IMR-90 (cell line): ENCODE data around the gene OR6C3. TPM values are rescaled to one million over a fixed set of nuclear protein-coding genes. Genes with fewer than 3 reads are reported as not detected.

Experiments
- ATAC-seq: fragments of 200-7000 bp; cut with Tn5 transposase; 2 replicates; pipeline ENCODE4 v1.9.1; 2020; ENCODE audit warnings: low read depth, mild to moderate bottlenecking, moderate library complexity
- BruUV-seq: library from RNA; stranded (reverse); fragments of 400-500 nt; replicated peaks from 2 replicates; lab custom pipeline; 2021; lab: Mats Ljungman, UMichigan
- CTCF ChIA-PET: fragments of 300-600 bp; formaldehyde crosslinking; extraction: SDS; loops from one replicate; lab custom pipeline; 2021; ENCODE audit warnings: antibody characterized with exemption; lab: Yijun Ruan, JAX
- POLR2A ChIA-PET: fragments of 300-600 bp; sonication (Branson Sonifier 250); formaldehyde crosslinking; loops from one replicate; lab custom pipeline; 2022; ENCODE audit warnings: antibody characterized with exemption; ENCODE audit not compliant: unreplicated experiment; lab: Charles Lee
- DNase-seq: peaks from one replicate; pipeline ENCODE4 v3.0.0; 2013
- H2AFZ ChIP-seq: replicated peaks from 2 replicates; pipeline ENCODE3; 2013; ENCODE audit warnings: low read length, mild to moderate bottlenecking; ENCODE audit not compliant: poor library complexity
- H2AK5ac ChIP-seq: 2 replicates; pipeline ENCODE4 v1.6.1; 2013; ENCODE audit warnings: low read depth, low read length, inconsistent platforms
- H2AK9ac ChIP-seq: replicated peaks from 2 replicates; pipeline ENCODE3; 2013; ENCODE audit warnings: mild to moderate bottlenecking, low read depth, low read length, moderate library complexity; ENCODE audit not compliant: poor library complexity
- H2BK120ac ChIP-seq: 2 replicates; pipeline ENCODE4 v1.6.1; 2013; ENCODE audit warnings: low read depth, low read length, inconsistent platforms
- H2BK15ac ChIP-seq: 3 replicates; pipeline ENCODE4 v1.6.1; 2013; ENCODE audit warnings: low read depth, low read length, inconsistent platforms
- H2BK20ac ChIP-seq: 2 replicates; pipeline ENCODE4 v1.6.1; 2013; ENCODE audit warnings: low read depth, mild to moderate bottlenecking, inconsistent platforms, low read length, moderate library complexity
- H2BK5ac ChIP-seq: 2 replicates; pipeline ENCODE4 v1.6.1; 2013; ENCODE audit warnings: mild to moderate bottlenecking, low read depth, low read length, inconsistent platforms; ENCODE audit not compliant: poor library complexity, severe bottlenecking
- H3K14ac ChIP-seq: replicated peaks from 2 replicates; pipeline ENCODE4 v1.6.1; 2013; ENCODE audit warnings: low read depth, low read length, inconsistent platforms
- H3K18ac ChIP-seq: 2 replicates; pipeline ENCODE4 v1.6.1; 2013; ENCODE audit warnings: low read depth, low read length, control low read depth
- H3K23ac ChIP-seq: 2 replicates; pipeline ENCODE4 v1.6.1; 2013; ENCODE audit warnings: low read depth, low read length, inconsistent platforms
- H3K27ac ChIP-seq: 2 replicates; pipeline ENCODE4 v1.5.1; 2013; ENCODE audit warnings: mild to moderate bottlenecking, control low read depth, low read length; ENCODE audit not compliant: insufficient read depth
- H3K27me3 ChIP-seq: 2 replicates; pipeline ENCODE4 v1.6.1; 2013; ENCODE audit warnings: low read length; ENCODE audit not compliant: control insufficient read depth, insufficient read depth
- H3K36me3 ChIP-seq: 2 replicates; pipeline ENCODE4 v1.6.1; 2013; ENCODE audit warnings: low read length, mixed read lengths; ENCODE audit not compliant: control insufficient read depth, insufficient read depth
- H3K4ac ChIP-seq: 2 replicates; pipeline ENCODE4 v1.6.1; 2013; ENCODE audit warnings: low read depth, low read length, inconsistent platforms
- H3K4me1 ChIP-seq: 2 replicates; pipeline ENCODE4 v1.6.1; 2013; ENCODE audit warnings: low read length, mixed read lengths; ENCODE audit not compliant: control insufficient read depth, insufficient read depth
- H3K4me2 ChIP-seq: 2 replicates; pipeline ENCODE4 v1.6.1; 2013; ENCODE audit warnings: low read depth, mild to moderate bottlenecking, control low read depth, low read length, moderate library complexity
- H3K4me3 ChIP-seq: 2 replicates; pipeline ENCODE4 v1.5.1; 2013; ENCODE audit warnings: low read depth, mild to moderate bottlenecking, control low read depth, low read length, moderate library complexity; ENCODE audit not compliant: insufficient read depth
- H3K56ac ChIP-seq: 2 replicates; pipeline ENCODE4 v1.6.1; 2013; ENCODE audit warnings: low read length, inconsistent platforms; ENCODE audit not compliant: insufficient read depth; ENCODE audit errors: extremely low read depth
- H3K79me1 ChIP-seq, 2 experiments: 2 replicates each; pipeline ENCODE4 v1.6.1; 2013; ENCODE audit warnings: low read length in 2 of 2, inconsistent platforms in 1 of 2, low read depth in 1 of 2
- H3K9ac ChIP-seq: 2 replicates; pipeline ENCODE4 v1.6.1; 2013; ENCODE audit warnings: low read depth, low read length, control low read depth
- H3K9me1 ChIP-seq: 2 replicates; pipeline ENCODE4 v1.6.1; 2013; ENCODE audit warnings: low read length, inconsistent platforms; ENCODE audit not compliant: insufficient read depth
- H3K9me3 ChIP-seq: 2 replicates; pipeline ENCODE4 v1.6.1; 2013; ENCODE audit warnings: low read length; ENCODE audit not compliant: control insufficient read depth, insufficient read depth
- H4K20me1 ChIP-seq: 2 replicates; pipeline ENCODE4 v1.6.1; 2013; ENCODE audit warnings: low read length, inconsistent platforms; ENCODE audit not compliant: insufficient read depth
- H4K5ac ChIP-seq: 2 replicates; pipeline ENCODE4 v1.6.1; 2013; ENCODE audit warnings: mild to moderate bottlenecking, low read depth, low read length, control low read depth
- H4K8ac ChIP-seq, 2 experiments: 2 replicates each; pipeline ENCODE4 v1.6.1; 2013; ENCODE audit warnings: low read depth in 2 of 2, low read length in 2 of 2, control low read depth in 1 of 2, inconsistent platforms in 1 of 2
- H4K91ac ChIP-seq: 2 replicates; pipeline ENCODE4 v1.6.1; 2013; ENCODE audit warnings: low read depth, low read length, inconsistent platforms; ENCODE audit not compliant: insufficient read depth
- BHLHE40 ChIP-seq: fragments of 150-350 bp; IDR thresholded peaks from 2 replicates; pipeline ENCODE4 v1.6.1; 2016; ENCODE audit warnings: mild to moderate bottlenecking, low read depth, low read length
- CEBPB ChIP-seq: IDR thresholded peaks from 2 replicates; pipeline ENCODE4 v1.6.1; 2012; ENCODE audit warnings: low read depth, low read length, improper control_type of control experiment
- CHD1 ChIP-seq: IDR thresholded peaks from 2 replicates; pipeline ENCODE4 v1.6.1; 2012; ENCODE audit warnings: low read depth, low read length, improper control_type of control experiment
- FOS ChIP-seq: fragments of 150-350 bp; IDR thresholded peaks from 2 replicates; pipeline ENCODE4 v1.6.1; 2016; ENCODE audit warnings: low read depth, low read length
- MAFK ChIP-seq: IDR thresholded peaks from 2 replicates; pipeline ENCODE4 v1.6.1; 2012; ENCODE audit warnings: low read depth, low read length, improper control_type of control experiment
- MAZ ChIP-seq: IDR thresholded peaks from 2 replicates; pipeline ENCODE4 v1.6.1; 2012; ENCODE audit warnings: low read depth, mild to moderate bottlenecking, low read length, improper control_type of control experiment, moderate library complexity, borderline replicate concordance
- MXI1 ChIP-seq: IDR thresholded peaks from 2 replicates; pipeline ENCODE4 v1.6.1; 2012; ENCODE audit warnings: low read depth, mild to moderate bottlenecking, low read length, moderate library complexity, borderline replicate concordance
- NFE2L2 ChIP-seq: fragments of 150-350 bp; IDR thresholded peaks from 2 replicates; pipeline ENCODE4 v1.6.1; 2016; ENCODE audit warnings: low read depth, mild to moderate bottlenecking, low read length
- POLR2A ChIP-seq: IDR thresholded peaks from 2 replicates; pipeline ENCODE4 v1.6.1; 2012; ENCODE audit warnings: mild to moderate bottlenecking, low read depth, low read length
- RAD21 ChIP-seq: IDR thresholded peaks from 2 replicates; pipeline ENCODE4 v1.6.1; 2012; ENCODE audit warnings: low read length, improper control_type of control experiment
- RCOR1 ChIP-seq: IDR thresholded peaks from 2 replicates; pipeline ENCODE4 v1.6.1; 2012; ENCODE audit warnings: mild to moderate bottlenecking, low read length, improper control_type of control experiment; ENCODE audit not compliant: insufficient replicate concordance
- RFX5 ChIP-seq: IDR thresholded peaks from 2 replicates; pipeline ENCODE4 v1.8.0; 2012; ENCODE audit warnings: low read depth, mild to moderate bottlenecking, low read length, moderate library complexity
- SMC3 ChIP-seq: fragments of 150-350 bp; IDR thresholded peaks from 2 replicates; pipeline ENCODE4 v1.6.1; 2016; ENCODE audit warnings: low read depth, mild to moderate bottlenecking, antibody characterized with exemption, low read length, moderate library complexity
- WGBS, 2 experiments: methylation state at CpG; one replicate each; pipeline versions ENCODE4 v1.1.5 to v1.1.7; 2013; ENCODE audit warnings: missing lambda C conversion rate in 2 of 2; ENCODE audit not compliant: insufficient read length in 1 of 2; ENCODE audit errors: extremely low coverage in 2 of 2; 5-methylcytosine and 5-hydroxymethylcytosine counted together
- dilution Hi-C: fragments of 300-500 bp; cut with HindIII; formaldehyde crosslinking; loops from one replicate; pipeline ENCODE4 v1.14.3; 2018; ENCODE audit warnings: low sequenced_read_pairs; ENCODE audit not compliant: unreplicated experiment
- in situ Hi-C: fragments of 300-500 bp; cut with MboI; formaldehyde crosslinking; loops from 3 replicates; pipeline ENCODE4 v1.14.3; 2019; ENCODE audit warnings: low sequenced_read_pairs, inconsistent platforms, mixed read lengths
- intact Hi-C: fragments of 100-400 bp; cut with micrococcal nuclease; formaldehyde crosslinking; loops from 2 replicates; pipeline ENCODE4 v1.10.0; 2022
- polyA plus RNA-seq, 3 experiments: library from polyadenylated mRNA; depleted of rRNA; stranded (reverse); fragments of >200 nt; gene quantifications; 2 replicates each; pipeline ENCODE4 v1.2.3, GENCODE V29; 2012; ENCODE audit warnings: low replicate concordance in 1 of 3
- total RNA-seq: library from RNA; depleted of rRNA; stranded (reverse); fragments of >200 nt; gene quantifications from 2 replicates; pipeline ENCODE4 v1.2.3, GENCODE V29; 2012
- TF ChIP-seq, protein P1 (sequence below): fragments of 150-350 bp; IDR thresholded peaks from 2 replicates; pipeline ENCODE4 v1.6.1; 2017; ENCODE audit warnings: mild to moderate bottlenecking, antibody characterized with exemption, low read length, low read depth
- TF ChIP-seq, protein P2 (sequence below): conservative IDR thresholded peaks from 2 replicates; pipeline ENCODE4 v1.5.1; 2012; ENCODE audit warnings: mild to moderate bottlenecking, low read depth, low read length, improper control_type of control experiment
- TF ChIP-seq, protein P3 (sequence below): fragments of 150-350 bp; IDR thresholded peaks from 2 replicates; pipeline ENCODE4 v1.6.1; 2016; ENCODE audit warnings: low read depth, mild to moderate bottlenecking, low read length, moderate library complexity, borderline replicate concordance

OR6C3 gene
- total and polyA plus RNA-seq, 2 of the 4 experiments (the other 2 are of a cell fraction): not detected

DNA sequence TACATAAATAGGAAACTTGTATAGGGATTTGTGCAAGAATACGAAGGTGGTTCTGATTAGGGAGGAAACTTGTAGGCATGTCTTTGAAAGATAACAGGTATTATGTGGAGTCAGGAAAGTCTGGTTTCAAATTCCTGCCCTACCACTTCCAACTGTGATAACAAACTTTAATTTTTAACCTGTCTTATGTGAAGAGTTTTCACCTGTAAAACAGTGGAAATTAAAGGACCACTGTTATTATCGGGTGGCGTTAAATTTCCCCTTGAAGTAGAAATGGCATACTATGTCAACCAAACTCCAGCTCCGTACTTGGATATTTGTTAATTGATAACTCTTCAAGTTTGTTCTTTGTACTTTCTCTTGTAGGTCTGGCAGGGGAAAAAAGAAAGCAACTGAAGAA is 10.3 kb upstream of the OR6C3 start:
- no peak overlapping the region for H3K18ac ChIP-seq
- in situ Hi-C loops: no loop called here

More for the DNA sequence above, 10.3 kb upstream of the OR6C3 start:
- Histone ChIP-seq H2AK9ac (no peak overlapping the region), H2BK15ac (no peak overlapping the region), H3K4ac (no peak overlapping the region), H4K20me1 (no peaks in the 10 kb centered on the region), H3K9me1 (no peaks in the 10 kb centered on the region), H3K56ac (no peak overlapping the region), H3K14ac (no peak overlapping the region), H2AK5ac (no peak overlapping the region), H3K27me3 (no peaks in the 10 kb centered on the region), H2AFZ (no peak overlapping the region), H3K36me3 (no peaks in the 10 kb centered on the region), H2BK120ac (no peak overlapping the region), H3K9ac (no peak overlapping the region), H2BK20ac (no peak overlapping the region), H3K27ac (no peak overlapping the region), H3K4me3 (no peak overlapping the region), H3K79me1 (no peaks in the 10 kb centered on the region), H3K9me3 (no peaks in the 10 kb centered on the region), H4K91ac (no peak overlapping the region), H3K4me1 (no peaks in the 10 kb centered on the region), H2BK5ac (no peak overlapping the region), H4K8ac (no peak overlapping the region), H4K5ac (no peak overlapping the region), H3K23ac (no peak overlapping the region), H3K4me2 (no peak overlapping the region)
- DNase-seq (no peak), ATAC-seq (no peak)
- ChIA-PET CTCF (no interaction called here), POLR2A (no interaction called here)
- WGBS, 2 experiments: no CpG with 5 or more reads among the region's 4 CpGs
- dilution Hi-C loops: no loop called here
- intact Hi-C loops: no loop called here
- BruUV-seq: no TSS peak
- TF ChIP-seq, protein P1, sequence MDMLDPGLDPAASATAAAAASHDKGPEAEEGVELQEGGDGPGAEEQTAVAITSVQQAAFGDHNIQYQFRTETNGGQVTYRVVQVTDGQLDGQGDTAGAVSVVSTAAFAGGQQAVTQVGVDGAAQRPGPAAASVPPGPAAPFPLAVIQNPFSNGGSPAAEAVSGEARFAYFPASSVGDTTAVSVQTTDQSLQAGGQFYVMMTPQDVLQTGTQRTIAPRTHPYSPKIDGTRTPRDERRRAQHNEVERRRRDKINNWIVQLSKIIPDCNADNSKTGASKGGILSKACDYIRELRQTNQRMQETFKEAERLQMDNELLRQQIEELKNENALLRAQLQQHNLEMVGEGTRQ: no peak
- TF ChIP-seq, protein P2, sequence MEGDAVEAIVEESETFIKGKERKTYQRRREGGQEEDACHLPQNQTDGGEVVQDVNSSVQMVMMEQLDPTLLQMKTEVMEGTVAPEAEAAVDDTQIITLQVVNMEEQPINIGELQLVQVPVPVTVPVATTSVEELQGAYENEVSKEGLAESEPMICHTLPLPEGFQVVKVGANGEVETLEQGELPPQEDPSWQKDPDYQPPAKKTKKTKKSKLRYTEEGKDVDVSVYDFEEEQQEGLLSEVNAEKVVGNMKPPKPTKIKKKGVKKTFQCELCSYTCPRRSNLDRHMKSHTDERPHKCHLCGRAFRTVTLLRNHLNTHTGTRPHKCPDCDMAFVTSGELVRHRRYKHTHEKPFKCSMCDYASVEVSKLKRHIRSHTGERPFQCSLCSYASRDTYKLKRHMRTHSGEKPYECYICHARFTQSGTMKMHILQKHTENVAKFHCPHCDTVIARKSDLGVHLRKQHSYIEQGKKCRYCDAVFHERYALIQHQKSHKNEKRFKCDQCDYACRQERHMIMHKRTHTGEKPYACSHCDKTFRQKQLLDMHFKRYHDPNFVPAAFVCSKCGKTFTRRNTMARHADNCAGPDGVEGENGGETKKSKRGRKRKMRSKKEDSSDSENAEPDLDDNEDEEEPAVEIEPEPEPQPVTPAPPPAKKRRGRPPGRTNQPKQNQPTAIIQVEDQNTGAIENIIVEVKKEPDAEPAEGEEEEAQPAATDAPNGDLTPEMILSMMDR: no peak
- TF ChIP-seq RFX5 (no peak), FOS (no peak), POLR2A (no peak), SMC3 (no peak), RCOR1 (no peak), RAD21 (no peak), CHD1 (no peak), MAFK (no peak), CEBPB (no peak), MAZ (no peak), MXI1 (no peak), BHLHE40 (no peak), NFE2L2 (no peak)
- TF ChIP-seq, protein P3, sequence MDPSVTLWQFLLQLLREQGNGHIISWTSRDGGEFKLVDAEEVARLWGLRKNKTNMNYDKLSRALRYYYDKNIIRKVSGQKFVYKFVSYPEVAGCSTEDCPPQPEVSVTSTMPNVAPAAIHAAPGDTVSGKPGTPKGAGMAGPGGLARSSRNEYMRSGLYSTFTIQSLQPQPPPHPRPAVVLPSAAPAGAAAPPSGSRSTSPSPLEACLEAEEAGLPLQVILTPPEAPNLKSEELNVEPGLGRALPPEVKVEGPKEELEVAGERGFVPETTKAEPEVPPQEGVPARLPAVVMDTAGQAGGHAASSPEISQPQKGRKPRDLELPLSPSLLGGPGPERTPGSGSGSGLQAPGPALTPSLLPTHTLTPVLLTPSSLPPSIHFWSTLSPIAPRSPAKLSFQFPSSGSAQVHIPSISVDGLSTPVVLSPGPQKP: no peak
